ENCODE results near the gene PAPPA.

The PAPPA gene

GRCh38 chr9:116153765-116154333 lies at the start of gene PAPPA:
TSS of gene PAPPA (plus strand) at chr9:116153791. CDS start at chr9:116154173, 382 bp downstream.
- DNase-seq = no peak

- DNase-seq = no peak
These were observed 49.4 kb upstream of the PAPPA start for GRCh38 chr9:116103976-116104820.

GRCh38 chr9:116112236-116112635 lies 41.4 kb upstream of the PAPPA start:
- no peak for DNase-seq

GRCh38 chr9:116115761-116116353 lies 37.7 kb upstream of the PAPPA start:
- no peak for DNase-seq

GRCh38 chr9:116116393-116116792 lies 37.2 kb upstream of the PAPPA start:
- DNase-seq = no peak

- DNase-seq = no peak
These were observed 30.4 kb upstream of the PAPPA start for GRCh38 chr9:116123171-116123570.

- DNase-seq = no peak
These were observed 29.0 kb upstream of the PAPPA start for GRCh38 chr9:116124472-116125040.

GRCh38 chr9:116133163-116133562 lies 20.4 kb upstream of the PAPPA start:
- DNase-seq = no peak

- no peak for DNase-seq
These were observed 18.6 kb upstream of the PAPPA start for GRCh38 chr9:116134975-116135374.

GRCh38 chr9:116137010-116137409 lies 16.6 kb upstream of the PAPPA start:
- no peak for DNase-seq

- no peak for DNase-seq
These were observed 16.0 kb upstream of the PAPPA start for GRCh38 chr9:116137581-116137980.

GRCh38 chr9:116141864-116142561 lies 11.6 kb upstream of the PAPPA start:
- DNase-seq = no peak

- no peak for DNase-seq
These were observed 10.7 kb upstream of the PAPPA start for GRCh38 chr9:116142706-116143492.

GRCh38 chr9:116144038-116144437 lies 9.6 kb upstream of the PAPPA start:
- no peak for DNase-seq

GRCh38 chr9:116144555-116144954 lies 9.0 kb upstream of the PAPPA start:
- no peak for DNase-seq

GRCh38 chr9:116145036-116145435 lies 8.6 kb upstream of the PAPPA start:
- no peak for DNase-seq

GRCh38 chr9:116147821-116148220 lies 5.8 kb upstream of the PAPPA start:
- no peak for DNase-seq

- peak; percentile 22 for DNase-seq
These were observed 3.7 kb upstream of the PAPPA start for GRCh38 chr9:116149844-116150243.

- DNase-seq = no peak
These were observed 2.4 kb upstream of the PAPPA start for GRCh38 chr9:116151199-116151598.

GRCh38 chr9:116151966-116152381 lies 1.6 kb upstream of the PAPPA start:
- no peak for DNase-seq

GRCh38 chr9:116152390-116152789 lies 1.2 kb upstream of the PAPPA start:
- DNase-seq = no peak
